Kidney (tissue), 14 donors: ENCODE measurements around the gene NEK1. TPM values are rescaled to one million over a fixed set of nuclear protein-coding genes. Genes with fewer than 3 reads are reported as not detected.

Experiments used
- DNase-seq, 5 donors: peaks; one replicate each; pipeline ENCODE4 v3.0.0-alpha.2; 2013 to 2020
- FAIRE-seq: peaks from 2 replicates; lab custom pipeline; 2012; peaks lifted over from hg19 to GRCh38; lab: Jason Lieb, UNC
- H3K27ac ChIP-seq, 2 donors: one replicate each; pipeline ENCODE4 v1.7.0; 2013; ENCODE audit warnings: low read depth in 2 of 2, low read length in 2 of 2, inconsistent platforms in 1 of 2
- H3K27me3 ChIP-seq: one replicate; pipeline ENCODE4 v1.7.1; 2013; ENCODE audit warnings: low read length, inconsistent platforms; ENCODE audit not compliant: control insufficient read depth, insufficient read depth
- H3K36me3 ChIP-seq, 3 donors: one replicate each; pipeline versions ENCODE4 v1.7.0 to v1.7.1; 2013; ENCODE audit warnings: low read length in 3 of 3, control low read depth in 1 of 3, inconsistent platforms in 1 of 3; ENCODE audit not compliant: insufficient read depth in 3 of 3, control insufficient read depth in 2 of 3
- H3K4me1 ChIP-seq, 3 donors: one replicate each; pipeline versions ENCODE4 v1.7.0 to v1.7.1; 2013; ENCODE audit warnings: low read length in 3 of 3, inconsistent platforms in 1 of 3, low read depth in 1 of 3; ENCODE audit not compliant: control insufficient read depth in 2 of 3, insufficient read depth in 2 of 3
- H3K4me3 ChIP-seq, 3 donors: one replicate each; pipeline versions ENCODE4 v1.7.0 to v1.8.1; 2013; ENCODE audit warnings: low read length in 3 of 3, control low read depth in 1 of 3, inconsistent platforms in 1 of 3
- H3K9ac ChIP-seq, 3 donors: one replicate each; pipeline versions ENCODE4 v1.7.0 to v1.7.1; 2013; ENCODE audit warnings: low read length in 3 of 3, control low read depth in 1 of 3, inconsistent platforms in 1 of 3
- H3K9me3 ChIP-seq, 3 donors: one replicate each; pipeline versions ENCODE4 v1.7.0 to v1.7.1; 2013; ENCODE audit warnings: low read length in 3 of 3, control low read depth in 1 of 3, inconsistent platforms in 1 of 3; ENCODE audit not compliant: control insufficient read depth in 2 of 3, insufficient read depth in 1 of 3
- CTCF ChIP-seq: IDR thresholded peaks from 3 replicates; pipeline ENCODE4 v1.5.1; 2012; ENCODE audit warnings: mild to moderate bottlenecking, moderate library complexity, borderline replicate concordance; ENCODE audit not compliant: insufficient read depth; ENCODE audit errors: extremely low read depth
- intact Hi-C: fragments of 100-400 bp; cut with DNase I; formaldehyde crosslinking; loops from one replicate; pipeline ENCODE4 v1.11.1; 2022
- polyA plus RNA-seq: library from polyadenylated mRNA; stranded (reverse); fragments of 350-450 nt; fragmentation: Illumina TruSeq; extraction: RNeasy Lipid Tissue Mini Kit (QIAGEN cat#74804); gene quantifications from one replicate; pipeline ENCODE4 v1.2.3, GENCODE V29; 2014; ENCODE audit warnings: low read depth, low replicate concordance; ENCODE audit not compliant: insufficient read depth
- total RNA-seq: library from RNA; stranded (reverse); fragmentation: NEBNext Ultra II Directional; extraction: Animal tissue kit (Norgen Biotek cat#: 25700); gene quantifications from one replicate; pipeline ENCODE4 v1.2.1, GENCODE V29; 2021
- donor health status: control.
- donor health status: control.
- donor health status: control.
- donor health status: control.
- donor health status: control.
- donor health status: DM: yes; HTN: yes; CAD: no.
- donor health status: Normal renal cell carcinoma (clear cell type).

The NEK1 gene
- total and polyA plus RNA-seq, 2 donors from 2014 or later, result 5.6 to 15.3 TPM

- Histone ChIP-seq H3K27ac (no peak overlapping the region), H3K9ac (no peak overlapping the region), H3K9me3 (no peaks in the 10 kb centered on the region), H3K4me3 (no peak overlapping the region), H3K36me3 (no peaks in the 10 kb centered on the region), H3K4me1 (peaks cover 0 to 7% (median 2%) of the 10 kb centered on the region in 3 donors), H3K27me3 (no peaks in the 10 kb centered on the region)
- intact Hi-C loops, result no loop called here
- DNase-seq, result no peak
- no peak for FAIRE-seq
- no peak for TF ChIP-seq CTCF
These were observed 32.4 kb upstream of the NEK1 start for GRCh38 chr4:169644802-169645201.

GRCh38 chr4:169640261-169640870, 28.0 kb upstream of the NEK1 start:
- H3K9me3 ChIP-seq, result no peaks in the 10 kb centered on the region
- TF ChIP-seq CTCF, result no peak
- H3K9ac ChIP-seq, result no peak overlapping the region

DNA sequence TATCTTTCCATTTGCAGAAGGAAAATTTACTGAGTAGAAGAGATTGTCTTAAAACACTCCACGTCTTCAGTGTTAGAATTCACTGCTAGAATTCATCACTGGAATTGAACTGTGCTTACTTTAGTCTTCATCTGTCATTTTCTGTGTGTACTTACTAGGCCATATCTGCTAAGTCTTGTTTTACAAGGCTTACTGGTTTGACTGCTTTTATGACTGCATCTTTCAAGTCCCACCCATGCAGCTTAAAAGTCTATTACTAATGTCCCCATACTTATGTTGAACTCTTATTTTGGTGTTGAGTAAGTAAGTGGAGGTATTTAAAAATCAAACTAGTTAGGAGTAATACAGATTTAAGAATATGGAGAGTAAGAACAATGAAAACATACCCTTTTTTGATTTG, 22.6 kb upstream of the NEK1 start:
- H3K4me3 ChIP-seq, result no peak overlapping the region
- H3K27ac ChIP-seq, result no peak overlapping the region
- peak in 2 of 5 donors; percentile 50 to 59 for DNase-seq
- no peak overlapping the region for H3K9ac ChIP-seq
- peaks cover 0 to 7% (median 2%) of the 10 kb centered on the region in 3 donors for H3K36me3 ChIP-seq
- H3K4me1 ChIP-seq, result peaks cover 0 to 6% (median 0%) of the 10 kb centered on the region in 3 donors
- intact Hi-C loops, result no loop called here
- TF ChIP-seq CTCF, result no peak
- no peaks in the 10 kb centered on the region for H3K9me3 ChIP-seq
- no peaks in the 10 kb centered on the region for H3K27me3 ChIP-seq
- FAIRE-seq, result no peak

More at GRCh38 chr4:169640261-169640870, 28.0 kb upstream of the NEK1 start:
- Histone ChIP-seq H3K4me1 (no peaks in the 10 kb centered on the region), H3K27ac (no peak overlapping the region), H3K4me3 (no peak overlapping the region), H3K36me3 (peaks cover 0 to 7% (median 2%) of the 10 kb centered on the region in 3 donors), H3K27me3 (no peaks in the 10 kb centered on the region)
- peak in 1 of 5 donors; percentile 16 for DNase-seq
- intact Hi-C loops, result no loop called here
- no peak for FAIRE-seq
